ENCODE results near the gene CTNNB1.
"Not testable (repeated sequence)": the region's sequence is repeated elsewhere in the genome, so short reads cannot be mapped to it uniquely, and the experiment has no call there.

The CTNNB1 gene

DNA sequence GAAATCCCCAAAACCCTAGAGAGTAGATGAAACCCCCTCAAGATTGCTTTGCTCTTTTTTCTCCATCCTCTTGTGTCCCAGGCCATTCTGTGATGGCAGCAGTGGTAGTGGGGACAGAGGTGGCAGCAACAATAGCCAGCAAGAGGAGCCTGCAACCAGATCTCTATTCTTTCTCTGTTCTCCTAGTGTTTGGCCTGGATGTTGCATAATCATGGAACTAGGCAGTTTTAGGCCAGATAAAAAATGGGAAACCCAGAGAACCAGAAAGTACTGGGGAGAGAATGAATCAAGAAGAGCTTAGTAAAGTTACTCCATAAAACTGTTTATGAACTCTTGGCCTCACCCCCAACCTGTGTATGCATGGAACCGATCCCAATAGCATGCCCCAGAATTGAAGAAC is 52.3 kb downstream of the CTNNB1 start:
- no peak for DNase-seq (ENCODE audit: low read depth, low spot score)

- DNase-seq (ENCODE audit: low read depth, low spot score), result no peak
Measured at GRCh38 chr3:41258239-41258800, 59.0 kb downstream of the CTNNB1 start.

DNA sequence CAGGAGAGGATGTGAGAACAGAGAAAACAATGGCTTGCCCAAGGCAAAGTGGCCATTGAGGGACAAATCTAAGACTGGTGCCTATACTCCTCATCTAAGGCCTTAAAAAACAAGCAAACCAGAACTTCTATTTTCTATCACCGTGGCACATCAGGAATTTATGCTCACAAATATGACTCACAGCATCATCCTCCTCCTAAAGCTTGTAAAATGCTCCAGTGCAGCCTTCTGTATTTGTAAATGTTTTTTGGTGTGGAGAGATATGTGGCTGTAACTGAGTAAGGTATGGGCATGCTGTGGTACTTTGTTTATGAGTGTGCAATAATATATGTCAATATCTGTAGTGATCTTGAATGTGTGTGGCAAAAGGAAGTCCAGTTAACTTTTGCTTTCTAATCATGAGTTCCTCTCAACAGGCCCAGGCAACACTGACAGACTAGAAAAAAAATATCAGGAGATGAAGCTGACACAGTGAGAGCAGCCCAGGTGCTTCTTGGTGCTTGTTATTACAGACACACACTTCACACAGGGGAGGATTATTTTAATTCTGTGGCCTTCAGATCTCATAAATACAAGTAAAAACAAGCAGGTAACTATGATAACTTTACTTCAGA is 60.3 kb downstream of the CTNNB1 start:
- DNase-seq (ENCODE audit: low read depth, low spot score), result no peak

DNA sequence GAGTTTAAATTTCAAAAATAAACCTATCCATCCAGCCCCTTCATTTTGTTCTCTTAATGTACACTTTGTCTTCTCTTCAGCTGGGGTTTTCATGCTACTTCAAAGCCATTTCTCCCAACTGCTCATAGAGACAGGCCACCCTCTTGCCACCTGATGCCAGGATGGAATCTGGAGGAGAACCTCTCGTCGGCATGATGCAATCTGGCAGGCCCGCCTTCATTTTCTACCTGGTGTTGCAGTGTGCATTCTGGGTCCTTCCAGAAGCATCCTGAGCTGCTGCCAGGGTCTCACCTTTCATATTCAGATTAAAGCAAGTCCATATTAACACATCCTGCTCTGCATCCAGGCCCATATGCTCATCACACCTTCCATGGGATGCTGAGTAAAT is 60.8 kb downstream of the CTNNB1 start:
- DNase-seq (ENCODE audit: low read depth, low spot score), result no peak

- DNase-seq (ENCODE audit: low read depth, low spot score), result no peak
Measured at GRCh38 chr3:41265011-41265545, 65.8 kb downstream of the CTNNB1 start.

DNA sequence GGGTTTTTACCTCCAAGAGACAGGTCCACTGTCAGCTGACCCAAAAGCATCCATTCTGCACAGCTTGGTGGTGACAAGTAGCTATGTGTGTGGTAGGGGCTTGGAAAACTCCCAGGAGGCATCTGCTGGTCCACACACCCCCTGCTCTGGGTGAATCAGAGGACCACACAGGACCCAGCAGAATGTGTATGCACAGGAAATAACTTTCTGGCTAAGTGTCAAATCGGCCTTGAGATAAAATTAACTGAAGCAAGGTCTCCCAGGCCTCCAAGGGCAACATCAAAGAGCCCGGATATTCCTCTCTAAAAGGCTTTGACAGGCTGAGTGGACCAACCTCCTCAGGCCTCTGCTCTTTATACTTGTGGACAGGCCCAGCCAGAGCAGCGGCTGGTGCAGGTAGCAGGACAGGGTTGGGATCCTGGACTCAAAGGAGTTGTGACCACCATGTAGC is 66.5 kb downstream of the CTNNB1 start:
- no peak for DNase-seq (ENCODE audit: low read depth, low spot score)

- no peak for DNase-seq (ENCODE audit: low read depth, low spot score)
Measured at GRCh38 chr3:41267975-41268640, 68.8 kb downstream of the CTNNB1 start.

DNA sequence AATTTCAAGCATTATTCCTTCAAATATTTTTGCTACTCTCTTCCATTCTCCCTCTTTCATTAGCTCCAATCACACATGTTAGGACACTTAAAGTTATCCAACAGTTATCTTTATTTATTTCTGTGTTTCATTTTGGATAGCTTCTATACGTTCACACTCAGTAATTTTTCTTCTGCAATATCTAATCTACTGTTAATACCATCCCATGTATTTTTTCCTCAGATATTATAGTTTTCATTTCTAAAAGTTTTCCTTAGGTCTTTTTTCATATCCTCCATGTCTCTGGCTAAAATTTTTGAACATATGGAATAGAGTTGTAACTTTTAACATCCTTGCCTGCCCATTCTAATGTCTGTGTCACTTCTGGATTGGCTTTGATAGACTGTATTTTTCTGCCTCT is 73.4 kb downstream of the CTNNB1 start:
- no peak for DNase-seq (ENCODE audit: low read depth, low spot score)

GRCh38 chr3:41274944-41275668 is 75.8 kb downstream of the CTNNB1 start:
- DNase-seq (ENCODE audit: low read depth, low spot score), result no peak

DNA sequence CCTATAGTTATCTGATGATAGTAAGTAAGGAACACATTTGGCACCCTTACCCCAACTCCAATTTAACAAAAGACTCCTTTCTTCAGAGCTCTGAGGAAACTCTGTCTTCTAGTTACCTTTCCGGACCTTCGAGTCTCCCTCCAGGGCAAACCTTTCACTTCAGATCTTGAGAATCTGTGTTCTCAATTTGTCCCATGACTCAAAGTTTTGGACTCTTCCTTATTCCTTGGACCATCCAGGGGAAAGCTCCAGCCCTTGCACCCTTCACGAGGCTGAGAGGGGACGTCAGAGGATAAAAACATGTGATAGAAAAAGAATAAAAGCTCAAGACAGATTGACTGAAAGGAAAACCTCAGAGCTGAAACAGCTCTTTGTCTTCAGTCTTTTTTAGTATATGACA is 76.9 kb downstream of the CTNNB1 start:
- DNase-seq (ENCODE audit: low read depth, low spot score), result no peak

GRCh38 chr3:41277790-41278465 is 78.6 kb downstream of the CTNNB1 start:
- no peak for DNase-seq (ENCODE audit: low read depth, low spot score)

- not testable (repeated sequence) for DNase-seq (ENCODE audit: low read depth, low spot score)
Measured at GRCh38 chr3:41284934-41285333, 85.6 kb downstream of the CTNNB1 start.

GRCh38 chr3:41286305-41286704 is 87.0 kb downstream of the CTNNB1 start:
- no peak for DNase-seq (ENCODE audit: low read depth, low spot score)

DNA sequence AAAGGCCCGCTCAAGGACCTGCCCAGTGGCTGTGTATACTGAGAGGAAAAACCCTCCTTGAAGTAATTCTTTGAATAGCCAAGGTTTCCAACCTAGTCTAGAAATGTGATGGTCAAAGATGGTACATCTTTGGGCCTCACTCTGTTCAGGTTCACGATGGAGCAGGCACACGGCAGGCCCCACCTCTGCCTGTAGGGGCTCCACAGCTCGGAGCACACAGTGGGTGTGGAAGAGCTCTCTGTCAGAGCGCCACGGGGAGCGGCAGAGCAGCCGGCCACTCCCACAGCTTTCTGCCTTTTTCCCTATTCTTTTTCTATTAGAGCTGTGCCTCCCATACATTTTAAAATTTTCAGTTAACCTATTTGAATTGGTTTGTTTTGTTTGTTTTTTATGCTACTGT is 89.5 kb downstream of the CTNNB1 start:
- no peak for DNase-seq (ENCODE audit: low read depth, low spot score)

Data from activated CD4-positive, CD25-positive, alpha-beta regulatory T cell treated with anti-CD3 and anti-CD28 coated beads, Interleukin-2, amount 50 U/mL, for 16 hours (primary cell).